Mucosa of stomach (tissue), 1 donor: Measurements from ENCODE around the gene SMAD9.
"Not testable (repeated sequence)": the region's sequence is repeated elsewhere in the genome, so short reads cannot be mapped to it uniquely, and the experiment has no call there.

Experiments
- H3K27me3 ChIP-seq: one replicate; pipeline ENCODE4 v1.7.0; 2013; ENCODE audit warnings: mild to moderate bottlenecking, low read length; ENCODE audit not compliant: control insufficient read depth, insufficient read depth
- H3K36me3 ChIP-seq: one replicate; pipeline ENCODE4 v1.7.0; 2013; ENCODE audit warnings: low read length; ENCODE audit not compliant: control insufficient read depth, insufficient read depth
- H3K4me1 ChIP-seq: one replicate; pipeline ENCODE4 v1.7.0; 2013; ENCODE audit warnings: mild to moderate bottlenecking, low read length; ENCODE audit not compliant: control insufficient read depth, insufficient read depth
- H3K4me3 ChIP-seq: one replicate; pipeline ENCODE4 v1.7.0; 2013; ENCODE audit warnings: low read length
- H3K9ac ChIP-seq: one replicate; pipeline ENCODE4 v1.7.0; 2013; ENCODE audit warnings: mild to moderate bottlenecking, low read length, moderate library complexity
- H3K9me3 ChIP-seq: one replicate; pipeline ENCODE4 v1.7.0; 2013; ENCODE audit warnings: mild to moderate bottlenecking, low read length, moderate library complexity; ENCODE audit not compliant: control insufficient read depth
- donor health status: Pancreatic carcinoma.

SMAD9 gene

DNA sequence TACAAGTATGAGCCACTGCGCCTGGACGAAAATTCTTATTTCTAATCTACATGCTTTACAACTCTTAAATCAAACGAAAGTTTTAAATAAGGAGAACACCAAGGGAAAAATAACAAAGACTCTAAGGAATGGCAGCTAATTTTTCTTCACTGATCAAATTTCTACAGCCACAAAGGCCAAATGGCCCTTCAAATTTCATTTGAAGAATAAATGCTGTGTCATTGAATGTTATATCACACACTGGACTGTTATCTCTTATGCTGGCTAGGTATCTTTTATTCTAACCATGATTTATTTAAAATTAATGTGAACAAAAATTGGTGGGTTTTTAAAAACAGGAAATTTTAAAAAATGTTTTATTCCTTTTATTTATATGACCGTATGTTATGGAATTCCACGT lies 14.1 kb downstream of the SMAD9 start:
- no peaks in the 10 kb centered on the region for H3K36me3 ChIP-seq
- no peak overlapping the region for H3K9ac ChIP-seq
- H3K27me3 ChIP-seq, result no peaks in the 10 kb centered on the region
- no peaks in the 10 kb centered on the region for H3K4me1 ChIP-seq
- H3K4me3 ChIP-seq, result no peak overlapping the region
- no peaks in the 10 kb centered on the region for H3K9me3 ChIP-seq

DNA sequence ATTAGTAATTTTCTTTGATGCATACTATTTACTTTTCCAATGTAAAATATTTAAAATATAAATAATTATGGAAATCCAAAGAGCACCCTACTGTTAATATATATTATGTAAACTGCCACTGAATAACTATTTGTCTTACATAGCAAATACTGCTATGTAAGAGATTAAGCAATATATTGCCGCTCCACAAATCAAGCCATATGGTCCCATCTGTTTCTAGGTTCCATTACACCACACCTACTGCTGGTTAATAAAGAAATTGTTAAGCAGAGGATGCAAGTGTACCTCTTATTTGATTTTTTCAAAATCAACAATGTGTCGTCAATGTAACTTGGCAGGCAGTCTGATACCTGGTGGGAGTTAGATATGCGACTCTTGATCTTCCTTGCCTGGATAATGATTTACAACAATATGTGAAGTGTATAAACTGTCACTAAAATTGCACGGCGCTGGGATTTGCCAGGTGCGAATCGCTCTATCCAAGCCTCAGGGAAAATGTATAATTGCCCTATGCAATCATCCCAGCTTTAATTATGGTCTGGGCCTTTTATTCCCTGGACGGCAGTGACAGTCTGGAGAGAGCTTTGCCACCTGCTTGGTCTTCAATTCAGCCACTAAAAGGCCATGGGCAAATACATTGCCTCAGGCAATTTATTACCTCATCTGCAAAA lies 16.0 kb downstream of the SMAD9 start:
- Histone ChIP-seq H3K9me3 (no peaks in the 10 kb centered on the region), H3K4me1 (no peaks in the 10 kb centered on the region), H3K9ac (no peak overlapping the region), H3K4me3 (no peak overlapping the region), H3K36me3 (no peaks in the 10 kb centered on the region), H3K27me3 (no peaks in the 10 kb centered on the region)

DNA sequence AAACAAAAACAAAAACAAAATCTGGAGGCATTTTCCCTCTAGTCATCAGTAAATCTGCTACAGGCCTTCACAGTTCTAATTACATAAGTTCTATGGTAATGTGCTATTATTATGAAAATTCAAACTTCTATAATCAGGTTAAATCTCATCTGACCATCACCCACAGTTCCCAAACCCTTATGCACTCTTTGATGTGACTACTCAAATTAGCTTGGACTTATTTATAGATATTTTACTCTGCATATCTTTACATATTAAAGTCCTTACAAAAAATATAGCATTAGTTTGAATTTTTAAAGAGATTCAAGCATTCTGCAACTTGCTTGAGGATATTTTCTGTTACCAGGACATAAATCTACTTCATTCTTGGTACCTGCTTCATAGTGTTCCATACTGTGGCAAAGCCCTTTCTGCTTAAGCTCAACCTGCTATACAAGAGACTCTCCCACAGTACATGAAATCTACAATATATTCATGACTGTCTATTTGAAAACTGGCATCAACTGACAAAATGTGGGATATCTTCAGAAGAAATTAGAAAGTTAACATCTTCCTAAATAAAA lies 22.9 kb downstream of the SMAD9 start:
- no peaks in the 10 kb centered on the region for H3K4me1 ChIP-seq
- H3K36me3 ChIP-seq, result no peaks in the 10 kb centered on the region
- H3K27me3 ChIP-seq, result no peaks in the 10 kb centered on the region
- H3K4me3 ChIP-seq, result no peak overlapping the region
- no peak overlapping the region for H3K9ac ChIP-seq
- no peaks in the 10 kb centered on the region for H3K9me3 ChIP-seq

DNA sequence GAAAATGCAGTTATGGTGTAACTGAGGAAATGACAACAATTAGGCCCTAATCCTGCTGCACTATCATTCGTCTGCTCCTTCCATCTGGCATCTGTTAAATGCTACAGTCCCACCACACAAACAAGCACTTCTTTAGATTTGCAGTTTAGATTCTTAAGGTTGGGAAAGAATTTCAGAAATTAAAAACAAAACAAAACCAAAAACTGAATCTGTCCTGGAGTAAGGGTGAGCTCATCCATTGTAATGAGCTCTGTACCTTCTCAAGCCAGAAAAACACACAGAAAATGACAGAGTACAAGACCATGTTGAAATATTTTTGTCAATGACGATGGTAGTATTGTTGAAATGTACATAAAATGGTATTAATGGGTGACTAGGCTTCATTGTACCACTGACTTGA lies 28.3 kb downstream of the SMAD9 start:
- Histone ChIP-seq H3K4me1 (no peaks in the 10 kb centered on the region), H3K9me3 (no peaks in the 10 kb centered on the region), H3K27me3 (no peaks in the 10 kb centered on the region), H3K9ac (no peak overlapping the region), H3K4me3 (no peak overlapping the region), H3K36me3 (no peaks in the 10 kb centered on the region)

DNA sequence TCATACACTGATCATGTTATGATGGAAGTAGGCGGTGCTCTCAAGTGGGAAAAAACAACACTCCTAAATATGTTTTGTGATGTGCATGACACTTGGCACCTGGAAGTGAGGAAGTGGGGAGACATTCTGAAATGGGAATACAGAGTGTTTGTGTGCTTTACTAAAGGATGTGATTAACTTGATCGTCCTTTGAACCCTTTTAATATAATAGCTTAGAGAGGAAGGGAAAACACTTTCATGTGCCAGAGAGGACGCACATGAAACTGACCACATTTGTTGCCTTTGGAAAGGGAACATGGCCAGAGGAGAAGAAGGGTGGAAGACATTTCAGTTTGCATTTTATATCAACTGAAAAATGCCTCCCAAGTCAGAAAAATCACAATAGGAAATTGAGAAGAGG lies 31.4 kb downstream of the SMAD9 start:
- Histone ChIP-seq H3K9ac (no peak overlapping the region), H3K4me1 (no peaks in the 10 kb centered on the region), H3K9me3 (no peaks in the 10 kb centered on the region), H3K36me3 (no peaks in the 10 kb centered on the region), H3K4me3 (no peak overlapping the region), H3K27me3 (no peaks in the 10 kb centered on the region)

DNA sequence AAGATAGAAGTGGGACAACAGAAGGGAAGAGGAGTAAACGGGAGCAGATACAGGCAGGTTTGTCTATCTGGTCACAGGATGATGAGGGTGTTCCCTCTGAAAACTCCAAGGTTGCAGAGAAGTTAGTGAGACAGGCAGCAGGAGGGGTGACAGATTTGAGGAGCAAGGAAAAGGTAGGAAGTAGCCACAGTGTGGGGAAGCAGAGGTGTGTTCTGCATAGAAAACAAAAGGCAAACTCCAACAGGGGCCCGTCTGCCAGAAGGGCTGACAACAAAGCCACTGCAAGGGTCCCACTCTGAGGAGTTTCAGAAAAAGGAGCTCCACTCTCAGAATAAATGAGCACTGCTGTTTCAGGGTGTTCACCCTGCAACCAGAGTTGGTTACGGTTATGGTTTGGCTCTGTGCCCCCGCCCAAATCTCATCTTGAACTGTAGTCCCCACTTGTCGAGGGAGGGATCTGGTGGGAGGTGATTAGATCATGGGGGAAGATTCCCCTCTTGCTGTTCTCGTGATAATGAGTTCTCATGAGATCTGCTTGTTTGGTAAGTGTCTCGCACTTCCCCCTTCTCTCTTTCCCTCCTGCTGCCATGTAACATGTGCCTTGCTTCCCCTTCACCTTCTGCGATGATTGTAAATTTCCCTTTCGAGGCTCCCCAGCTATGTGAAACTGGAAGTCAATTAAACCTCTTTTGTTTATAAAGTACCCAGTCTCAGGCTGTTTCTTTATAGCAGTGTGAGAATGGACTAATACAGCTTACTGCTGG lies 32.1 kb downstream of the SMAD9 start:
- H3K9me3 ChIP-seq, result no peaks in the 10 kb centered on the region
- H3K4me1 ChIP-seq, result no peaks in the 10 kb centered on the region
- H3K27me3 ChIP-seq, result no peaks in the 10 kb centered on the region
- no peak overlapping the region for H3K4me3 ChIP-seq
- H3K9ac ChIP-seq, result no peak overlapping the region
- no peaks in the 10 kb centered on the region for H3K36me3 ChIP-seq

DNA sequence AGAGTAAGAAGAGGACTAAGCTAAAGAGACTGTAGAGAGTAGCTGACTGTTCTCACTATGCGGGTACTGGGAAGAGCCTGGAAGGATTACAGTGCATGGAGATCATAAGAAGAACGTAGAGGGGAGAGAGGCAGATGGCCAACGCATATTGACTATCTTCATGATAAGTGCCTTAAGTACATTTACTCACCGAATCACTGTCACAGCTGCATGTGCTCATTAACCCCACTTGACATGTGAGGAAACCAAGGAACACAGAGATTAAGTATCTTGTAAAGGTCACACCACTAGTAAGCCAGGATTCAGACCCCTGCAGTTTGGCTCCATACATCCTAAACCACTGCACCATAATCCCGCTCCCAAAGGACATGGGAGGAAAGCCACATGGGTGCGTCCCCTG lies 34.1 kb downstream of the SMAD9 start:
- H3K4me1 ChIP-seq, result no peaks in the 10 kb centered on the region
- H3K36me3 ChIP-seq, result no peaks in the 10 kb centered on the region
- no peaks in the 10 kb centered on the region for H3K9me3 ChIP-seq
- no peak overlapping the region for H3K4me3 ChIP-seq
- H3K27me3 ChIP-seq, result no peaks in the 10 kb centered on the region
- H3K9ac ChIP-seq, result no peak overlapping the region

DNA sequence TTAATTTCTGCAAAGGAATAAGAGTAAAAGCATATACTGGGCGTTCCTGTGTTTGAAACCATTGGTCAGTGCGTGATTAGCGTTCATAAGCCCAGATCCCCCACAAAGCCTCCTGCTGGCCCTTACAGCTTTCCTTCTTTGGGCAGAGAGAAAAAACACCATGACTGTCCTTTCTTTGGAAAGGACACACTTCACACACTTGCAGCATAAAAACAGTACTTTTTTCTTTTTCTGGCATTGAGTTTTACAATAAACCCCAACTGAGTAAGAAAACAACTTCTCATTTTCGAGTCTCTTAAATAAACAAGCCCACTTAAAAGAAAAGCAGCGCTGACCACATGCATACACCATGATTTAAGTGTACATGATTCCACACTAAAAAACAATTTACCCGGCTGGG lies 35.8 kb downstream of the SMAD9 start:
- no peaks in the 10 kb centered on the region for H3K9me3 ChIP-seq
- H3K4me1 ChIP-seq, result no peaks in the 10 kb centered on the region
- no peak overlapping the region for H3K9ac ChIP-seq
- no peak overlapping the region for H3K4me3 ChIP-seq
- no peaks in the 10 kb centered on the region for H3K27me3 ChIP-seq
- H3K36me3 ChIP-seq, result no peaks in the 10 kb centered on the region

DNA sequence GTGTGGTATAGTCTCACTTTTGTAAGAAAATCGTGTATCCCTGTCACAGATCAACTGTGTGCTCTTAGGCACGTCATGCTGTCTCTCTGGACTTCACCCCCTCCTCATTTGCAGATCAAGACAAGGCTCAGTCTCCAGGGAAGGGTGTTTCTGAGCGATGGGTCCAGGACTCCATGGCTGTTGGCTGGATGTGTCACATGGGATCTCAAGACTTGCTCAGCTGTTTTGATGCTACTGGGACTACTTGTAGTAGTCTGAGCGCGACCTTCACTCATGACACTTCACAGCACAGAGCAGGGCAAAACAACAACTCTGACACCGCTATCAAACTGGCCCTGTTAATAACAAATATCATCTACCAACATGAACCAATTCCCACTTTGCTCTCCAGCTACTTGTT lies 36.2 kb downstream of the SMAD9 start:
- Histone ChIP-seq H3K9ac (no peak overlapping the region), H3K4me3 (no peak overlapping the region), H3K9me3 (no peaks in the 10 kb centered on the region), H3K36me3 (no peaks in the 10 kb centered on the region), H3K4me1 (no peaks in the 10 kb centered on the region), H3K27me3 (no peaks in the 10 kb centered on the region)

DNA sequence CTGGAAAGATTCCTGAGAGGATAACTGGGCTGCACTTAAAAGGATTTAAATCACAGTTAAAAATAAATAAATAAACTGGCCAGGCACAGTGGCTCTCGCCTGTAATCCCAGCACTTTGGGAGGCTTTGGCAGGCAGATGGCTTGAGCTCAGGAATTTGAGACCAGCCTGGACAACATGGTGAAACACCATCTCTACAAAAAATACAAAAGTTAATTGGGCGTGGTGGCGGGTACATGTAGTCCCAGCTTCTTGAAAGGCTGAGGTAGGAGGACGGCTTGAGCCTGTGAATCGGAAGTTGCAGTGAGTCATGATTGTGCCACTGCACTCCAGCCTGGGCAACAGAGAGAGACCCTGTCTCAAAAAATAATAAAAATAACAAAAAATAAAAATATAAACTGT lies 36.6 kb downstream of the SMAD9 start:
- H3K27me3 ChIP-seq, H3K4me3 ChIP-seq, H3K4me1 ChIP-seq, H3K9me3 ChIP-seq, H3K36me3 ChIP-seq, H3K9ac ChIP-seq: not testable (repeated sequence)

DNA sequence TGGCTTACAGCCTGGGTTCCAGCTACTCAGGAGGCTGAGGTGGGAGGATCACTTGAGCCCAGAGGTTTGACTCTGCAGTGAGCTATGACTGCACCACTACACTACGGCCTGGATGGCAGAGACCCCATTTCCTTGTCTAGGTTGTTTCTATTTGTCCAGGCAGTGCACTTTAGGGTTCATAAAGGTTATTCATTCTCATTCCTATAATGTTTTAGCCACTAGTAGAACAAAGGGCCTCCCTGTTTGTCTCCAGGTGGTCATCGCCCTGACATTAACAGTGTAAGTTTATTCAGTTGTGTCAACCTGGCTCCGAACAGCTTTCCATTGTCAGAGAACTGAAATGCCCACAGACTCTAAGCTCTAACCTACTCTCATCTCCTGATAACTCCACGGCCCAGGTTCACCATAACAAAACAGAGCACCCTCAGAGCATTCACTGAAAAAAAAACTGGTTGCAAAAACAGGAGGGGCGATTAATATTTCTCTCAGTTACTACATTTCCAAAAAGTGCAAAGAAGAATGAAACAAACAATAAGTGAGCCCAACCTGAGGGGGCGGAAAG lies 37.1 kb downstream of the SMAD9 start:
- Histone ChIP-seq H3K4me3 (no peak overlapping the region), H3K4me1 (no peaks in the 10 kb centered on the region), H3K9ac (no peak overlapping the region), H3K36me3 (no peaks in the 10 kb centered on the region), H3K27me3 (no peaks in the 10 kb centered on the region), H3K9me3 (no peaks in the 10 kb centered on the region)

DNA sequence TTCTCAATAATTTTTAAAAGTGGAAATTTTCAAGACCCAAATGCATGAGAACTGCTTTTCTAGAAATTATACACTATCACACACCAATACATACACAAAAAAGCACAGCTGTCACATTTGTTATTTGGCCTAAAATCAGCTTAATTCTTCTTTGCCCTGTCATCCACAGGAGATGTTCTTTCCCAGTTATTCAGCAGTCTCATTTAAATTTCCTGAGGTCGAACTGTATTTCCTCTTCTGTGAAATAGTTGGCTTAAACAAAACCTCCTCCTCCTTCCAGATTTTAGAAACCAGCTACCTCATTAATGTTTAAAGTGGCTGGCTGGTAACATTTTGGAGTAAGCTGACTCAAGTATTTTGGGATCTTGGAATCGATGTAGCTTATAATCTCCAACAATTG lies 39.1 kb downstream of the SMAD9 start:
- H3K9ac ChIP-seq, result no peak overlapping the region
- H3K4me1 ChIP-seq, result no peaks in the 10 kb centered on the region
- no peaks in the 10 kb centered on the region for H3K9me3 ChIP-seq

More for the DNA sequence above, 39.1 kb downstream of the SMAD9 start:
- no peaks in the 10 kb centered on the region for H3K27me3 ChIP-seq
- no peak overlapping the region for H3K4me3 ChIP-seq
- H3K36me3 ChIP-seq, result no peaks in the 10 kb centered on the region
